LoVo (cell line): Measurements from ENCODE around the gene TRIM31.

Experiments
- DNase-seq: peaks from one replicate; pipeline ENCODE4 v3.0.0-alpha.2; 2016; ENCODE audit warnings: low spot score

TRIM31 gene

GRCh38 chr6:30113003-30113759 lies at the start of gene TRIM31:
TRIM31 (minus strand) TSS chr6:30113090; CDS start chr6:30112805, 285 bp downstream.
- peak; percentile 76 for DNase-seq

GRCh38 chr6:30162265-30163089 lies 49.6 kb upstream of the TRIM31 start:
- no peak for DNase-seq

DNA sequence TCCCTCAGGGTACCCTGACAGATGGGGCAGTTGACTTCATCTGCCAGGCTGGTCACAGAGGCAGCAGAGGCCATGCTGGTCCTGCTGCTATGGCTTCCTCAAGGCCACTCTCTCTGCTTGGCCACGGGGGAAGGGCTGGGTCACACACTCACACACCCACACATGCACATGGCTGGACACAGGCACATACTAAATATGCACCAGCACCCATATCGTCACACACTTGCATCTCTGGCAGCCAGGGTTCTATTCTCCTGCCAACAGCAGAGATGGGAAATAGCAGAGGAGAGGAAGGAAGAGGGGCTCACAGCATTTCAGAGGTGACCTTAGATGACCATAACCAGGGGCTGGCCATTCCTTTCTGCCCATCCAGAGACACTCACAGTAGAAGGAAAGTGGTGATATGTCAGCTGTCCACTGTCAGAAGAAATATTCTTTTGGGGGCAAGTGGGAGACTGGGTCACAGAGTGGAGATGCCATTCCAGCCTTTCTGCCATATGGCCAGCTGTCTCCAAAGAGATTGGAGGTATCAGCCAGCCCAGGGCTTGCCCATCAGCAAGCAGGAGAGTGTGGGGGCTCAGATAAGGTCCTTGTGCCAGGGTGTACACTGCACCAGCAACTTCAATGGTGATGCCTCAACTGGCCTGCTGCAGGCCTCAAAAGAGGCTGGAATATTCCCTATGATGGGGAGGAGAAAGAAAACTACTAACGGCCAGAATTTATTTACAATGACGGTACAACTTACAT lies 48.1 kb upstream of the TRIM31 start, which contains the start of gene TRIM10:
Gene TRIM10, minus strand, starts transcription at position 427 of the 747 bp plus-strand sequence. Its CDS starts 353 bp downstream, at position 74.
- DNase-seq = no peak

DNA sequence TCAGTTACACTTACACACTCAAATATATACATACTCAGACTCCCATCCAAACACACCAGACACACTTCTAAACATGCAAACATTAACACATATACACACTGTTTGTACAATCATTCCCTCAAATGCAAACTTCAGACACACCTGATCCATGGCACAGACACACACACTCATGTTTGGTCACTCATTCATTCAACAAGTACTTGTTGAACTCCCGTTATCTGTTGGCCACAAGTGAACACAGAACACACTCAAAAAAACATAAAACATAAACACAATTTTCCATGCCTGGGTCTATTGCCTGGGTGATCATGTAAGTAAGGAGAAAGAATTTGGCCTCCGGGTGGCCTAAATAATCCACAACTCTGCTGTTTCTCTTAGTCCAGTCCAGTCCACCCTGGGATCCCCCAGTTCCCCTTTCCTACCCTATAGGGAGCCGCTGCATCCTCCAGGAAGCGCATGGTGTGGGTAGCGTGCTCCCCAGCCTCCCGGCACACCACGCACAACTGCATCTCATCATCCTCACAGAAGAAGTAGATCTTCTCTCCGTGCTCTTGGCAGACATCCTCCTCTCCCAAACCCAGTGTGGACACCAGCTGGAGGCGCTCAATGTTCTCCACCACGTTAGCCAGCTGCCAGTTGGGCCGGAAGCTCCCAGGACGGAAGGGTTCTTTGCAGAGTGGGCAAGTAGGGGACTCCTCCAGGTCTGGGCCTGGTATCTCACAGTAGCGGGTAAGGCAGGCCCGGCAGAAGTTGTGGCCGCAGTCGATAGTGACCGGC lies 47.3 kb upstream of the TRIM31 start:
- DNase-seq = no peak

- DNase-seq = no peak
These were observed 45.7 kb upstream of the TRIM31 start for GRCh38 chr6:30158475-30159040.

- DNase-seq = no peak
These were observed 45.1 kb upstream of the TRIM31 start for GRCh38 chr6:30157999-30158398.

- no peak for DNase-seq
These were observed 44.7 kb upstream of the TRIM31 start for GRCh38 chr6:30157581-30157980.

DNA sequence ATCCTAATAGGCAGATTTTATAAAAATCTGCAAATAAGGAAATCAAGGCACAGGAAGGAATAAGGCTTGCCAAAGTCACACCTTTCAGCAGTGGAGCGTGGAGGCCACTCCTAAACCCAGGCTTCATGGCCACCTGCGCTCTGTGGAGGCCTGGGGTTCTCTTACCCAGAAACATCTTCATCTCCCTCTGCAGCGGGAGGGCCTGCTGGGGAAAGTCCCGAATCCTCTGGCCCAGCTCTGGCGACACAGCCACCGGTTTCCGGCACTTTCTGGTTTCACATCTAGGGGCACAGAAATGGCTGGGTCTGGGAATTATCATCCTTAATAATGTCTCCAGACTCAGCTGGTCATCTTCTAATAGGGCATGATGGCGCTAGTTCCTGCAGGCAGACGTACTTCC lies 43.9 kb upstream of the TRIM31 start:
- no peak for DNase-seq

GRCh38 chr6:30156262-30156599 lies 43.3 kb upstream of the TRIM31 start:
- peak; percentile 88 for DNase-seq

DNA sequence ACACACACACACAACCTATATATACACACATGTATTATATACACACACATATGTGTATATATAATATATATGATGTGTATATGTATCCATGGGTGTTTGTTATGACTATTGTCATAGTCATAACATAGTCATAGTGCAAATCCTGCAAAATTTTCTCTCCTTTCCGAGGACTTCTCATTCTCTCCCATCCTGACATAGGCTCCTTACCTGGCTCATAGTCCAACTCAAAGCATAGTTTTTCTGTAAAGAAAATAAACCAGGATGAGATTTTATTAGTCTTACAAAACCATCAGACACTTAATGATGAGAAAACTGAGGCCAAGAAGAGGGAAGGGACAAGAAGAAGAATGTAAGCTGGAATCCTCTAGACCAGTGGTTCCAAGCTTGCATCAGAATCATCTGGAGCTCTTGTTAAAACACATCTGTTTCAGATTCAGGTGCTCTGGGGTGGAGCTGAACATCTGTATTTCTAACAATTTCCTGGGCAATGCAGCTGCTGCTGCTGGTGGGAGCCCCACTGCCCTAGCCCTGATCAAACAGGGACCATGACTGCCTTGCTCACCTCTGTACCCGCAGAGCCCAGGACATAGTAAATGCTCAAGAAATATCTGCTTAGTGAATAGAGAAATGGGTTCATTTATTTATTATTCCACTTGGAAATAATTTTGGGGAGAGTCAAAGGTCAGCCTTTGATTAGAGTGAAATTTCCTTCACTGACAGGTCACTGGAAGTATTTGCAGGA lies 42.8 kb upstream of the TRIM31 start:
- DNase-seq = no peak

- peak; percentile 89 for DNase-seq
These were observed 42.0 kb upstream of the TRIM31 start for GRCh38 chr6:30154709-30155519.

DNA sequence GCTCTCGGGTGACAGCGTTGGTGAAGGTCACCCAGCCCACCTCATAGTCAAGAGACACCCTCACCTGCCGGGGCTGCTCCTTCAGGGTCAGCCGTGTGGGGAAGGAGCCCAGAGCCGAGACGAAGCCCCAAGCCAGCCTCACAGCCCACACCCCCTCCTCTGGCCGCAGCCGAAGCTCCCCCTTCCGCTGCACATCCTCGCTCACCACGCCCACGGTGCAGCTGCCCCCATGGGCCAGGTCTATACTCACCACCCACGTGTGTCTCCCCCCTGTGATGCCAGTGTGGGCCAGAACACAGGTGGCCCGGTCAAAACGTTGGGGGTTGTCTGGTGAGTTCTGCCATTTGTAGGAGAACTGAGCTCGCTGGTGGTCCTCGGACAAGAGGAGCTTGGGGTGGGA lies 41.2 kb upstream of the TRIM31 start:
- DNase-seq = no peak

GRCh38 chr6:30152910-30153610 lies 40.2 kb upstream of the TRIM31 start:
- DNase-seq = no peak

GRCh38 chr6:30152016-30152673 lies 39.3 kb upstream of the TRIM31 start:
- no peak for DNase-seq

- DNase-seq = no peak
These were observed 38.7 kb upstream of the TRIM31 start for GRCh38 chr6:30151580-30151979.

GRCh38 chr6:30150671-30151395 lies 37.9 kb upstream of the TRIM31 start:
- no peak for DNase-seq

DNA sequence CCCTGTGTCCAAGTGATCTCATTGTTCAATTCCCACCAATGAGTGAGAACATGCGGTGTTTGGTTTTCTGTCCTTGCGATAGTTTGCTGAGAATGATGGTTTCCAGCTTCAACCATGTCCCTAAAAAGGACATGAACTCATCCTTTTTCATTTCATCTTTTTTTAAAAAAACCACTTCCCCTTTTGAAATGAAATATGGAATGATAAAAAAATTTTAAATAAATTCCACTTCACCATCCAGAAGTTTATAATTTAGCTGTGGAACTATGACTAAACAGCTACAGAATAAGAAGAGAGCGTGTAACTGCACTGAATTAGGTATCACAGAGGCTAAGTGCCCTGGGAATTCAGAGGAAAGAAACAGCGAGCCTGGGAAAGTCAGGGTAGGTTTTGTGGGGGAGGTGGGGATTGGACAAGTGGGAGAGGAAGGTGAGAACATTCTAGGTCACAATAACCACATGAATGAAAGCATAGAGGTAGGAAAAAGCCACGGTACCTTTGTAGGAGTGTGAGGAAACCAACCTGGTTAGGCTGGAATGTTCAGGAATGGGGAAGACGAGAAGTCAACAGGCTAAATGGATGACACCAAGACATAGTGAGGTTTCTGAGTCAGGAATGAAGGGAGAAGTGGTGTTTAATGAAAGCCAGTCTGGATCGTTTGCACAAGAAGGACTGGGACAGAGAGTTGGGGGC lies 37.1 kb upstream of the TRIM31 start:
- DNase-seq = peak; percentile 23
